H1 (cell line): ENCODE data around the gene RNF4. TPM values are rescaled to one million over a fixed set of nuclear protein-coding genes. Genes with fewer than 3 reads are reported as not detected.

Experiments used
- CHD1 ChIP-seq: IDR thresholded peaks from 2 replicates; pipeline ENCODE4 v1.6.1; 2012; ENCODE audit warnings: low read depth, low read length, improper control_type of control experiment
- HDAC6 ChIP-seq: IDR thresholded peaks from one replicate; pipeline ENCODE4 v1.7.1; 2012; ENCODE audit warnings: low read depth, mild to moderate bottlenecking, inconsistent platforms, low read length, moderate library complexity
- JUN ChIP-seq: IDR thresholded peaks from 2 replicates; pipeline ENCODE4 v1.6.1; 2011; ENCODE audit warnings: low read depth, mild to moderate bottlenecking, improper control_type of control experiment, low read length
- PHF8 ChIP-seq: fragments of 200-600 bp; sonication (generic); conservative IDR thresholded peaks from 2 replicates; pipeline ENCODE4 v1.7.1; 2012; ENCODE audit warnings: low read depth, mild to moderate bottlenecking, inconsistent platforms, low read length, moderate library complexity
- RBBP5 ChIP-seq: IDR thresholded peaks from 2 replicates; pipeline ENCODE4 v1.7.1; 2012; ENCODE audit warnings: low read depth, mild to moderate bottlenecking, inconsistent platforms, low read length, moderate library complexity, borderline replicate concordance
- polyA plus RNA-seq, 7 experiments: library from polyadenylated mRNA; depleted of rRNA in 3 of 7; stranded (reverse) in 5 of 7; unstranded in 2 of 7; fragments of >200 nt in 5 of 7; fragments of 200-250 nt in 2 of 7; gene quantifications; 1 replicate in 5 of 7; 2 replicates in 1 of 7; 4 replicates in 1 of 7; pipeline versions ENCODE4 v1.2.1 to v1.2.3, GENCODE V29; 2011 to 2013; ENCODE audit warnings: missing spikeins in 2 of 7, mixed read lengths in 2 of 7
- total RNA-seq: library from RNA; stranded (reverse); fragmentation: NEBNext Ultra II Directional; extraction: Animal tissue kit (Norgen Biotek cat#: 25700); gene quantifications from 2 replicates; pipeline ENCODE4 v1.2.1, GENCODE V29; 2021

Gene RNF4
- total and polyA plus RNA-seq, 2 of the 8 experiments (the other 6 are each of a cell fraction or from before 2014, with no cell fraction given) = 68.2 to 78.9 TPM

DNA sequence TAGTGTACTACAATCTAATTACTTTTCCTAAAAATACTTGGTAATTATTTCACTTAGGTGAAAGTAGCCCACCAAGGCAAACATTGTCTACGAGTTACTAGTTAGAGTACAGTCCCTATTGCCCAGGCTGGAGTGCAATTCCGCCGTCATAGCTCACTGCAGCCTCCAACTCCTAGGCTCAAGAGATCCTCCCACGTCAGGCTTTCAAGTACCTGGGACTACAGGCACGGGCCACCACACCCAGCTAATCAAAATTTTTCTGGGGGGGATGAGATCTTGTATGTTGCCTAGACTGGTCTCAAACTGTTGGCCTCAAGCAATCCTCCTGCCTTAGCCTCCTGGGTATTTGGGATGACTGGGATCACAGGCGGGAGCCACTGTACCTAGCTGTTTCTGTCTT, 89.4 kb downstream of the RNF4 start (continued):
- TF ChIP-seq RBBP5 (no peak), HDAC6 (no peak), CHD1 (no peak), PHF8 (no peak), JUN (no peak)
